Right lung (tissue), 5 donors: ENCODE measurements around the gene SLC44A5. TPM values are rescaled to one million over a fixed set of nuclear protein-coding genes. Genes with fewer than 3 reads are reported as not detected.
"Not testable (repeated sequence)": the region's sequence is repeated elsewhere in the genome, so short reads cannot be mapped to it uniquely, and the experiment has no call there.

Experiments used
- DNase-seq, 2 donors: peaks; one replicate each; pipeline ENCODE4 v3.0.0-alpha.2; 2013
- polyA plus RNA-seq, 5 donors: library from polyadenylated mRNA; unstranded; fragments of 120-200 nt; gene quantifications; one replicate each; pipeline versions ENCODE4 v1.2.1 to v1.2.3, GENCODE V29; 2013; ENCODE audit warnings: inconsistent platforms in 1 of 5, low replicate concordance in 1 of 5; ENCODE audit not compliant: insufficient read length in 5 of 5, insufficient read depth in 1 of 5

Gene SLC44A5
- polyA plus RNA-seq, 5 donors = 1.0 to 7.4 (median 3.3) TPM

GRCh38 chr1:75198761-75199160 is 412.2 kb downstream of the SLC44A5 start:
- no peak for DNase-seq

DNA sequence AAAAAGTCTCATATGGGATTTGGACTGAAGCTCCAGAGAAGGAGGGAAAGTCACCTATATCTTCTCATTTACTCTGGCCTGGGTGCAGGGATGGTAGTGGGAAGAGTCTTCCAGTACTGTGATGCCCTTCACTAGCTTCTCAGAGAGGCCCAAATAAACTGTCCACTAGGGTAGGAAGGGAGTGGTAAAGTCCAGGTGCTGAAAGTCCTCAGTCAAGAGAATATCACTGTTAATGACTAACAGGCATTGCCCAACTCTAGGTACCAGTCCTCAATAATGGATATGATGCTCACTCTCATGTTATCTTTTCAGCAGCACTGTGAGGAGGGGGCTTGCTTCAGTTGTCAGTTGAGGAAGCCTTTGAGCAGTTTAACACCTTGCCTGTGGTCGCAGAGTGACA is 412.8 kb downstream of the SLC44A5 start:
- DNase-seq = no peak

- DNase-seq = peak; percentile 16 to 21
These were observed 422.0 kb downstream of the SLC44A5 start for GRCh38 chr1:75188892-75189291.

- not testable (repeated sequence) for DNase-seq
These were observed 429.5 kb downstream of the SLC44A5 start for GRCh38 chr1:75181214-75181955.

DNA sequence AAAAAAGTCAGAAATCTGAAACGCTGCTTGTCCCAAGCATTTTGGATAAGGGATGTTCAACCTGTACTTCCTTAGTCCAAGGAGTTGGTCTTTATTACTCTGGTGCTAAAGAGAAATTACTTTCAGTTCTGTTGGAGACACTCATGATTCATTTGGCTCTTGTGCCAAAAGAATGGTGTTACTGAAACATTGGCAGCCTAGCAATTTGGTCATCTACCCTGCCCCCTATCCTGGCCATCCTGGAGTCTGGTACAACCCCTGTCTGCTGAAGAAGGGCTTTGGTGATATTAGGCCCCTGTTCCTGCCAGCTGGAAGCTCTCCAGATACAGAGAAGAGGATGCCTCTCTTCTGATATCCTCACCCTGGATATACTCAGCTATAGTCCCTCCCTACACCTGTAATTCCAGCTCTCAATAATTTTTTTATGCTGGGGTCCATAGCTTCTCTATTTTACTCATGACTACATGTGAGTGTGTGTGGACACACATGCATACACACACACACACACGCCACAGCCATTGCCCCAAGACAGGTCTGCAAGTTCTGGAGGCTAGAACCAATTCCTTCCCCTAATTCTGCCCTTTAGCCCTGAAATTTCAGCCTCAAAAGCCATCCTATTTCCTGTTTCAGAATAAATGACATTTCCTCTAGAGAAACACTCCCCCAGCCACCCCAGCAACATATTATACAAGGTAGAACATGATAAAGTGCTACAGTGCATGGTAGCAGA is 436.7 kb downstream of the SLC44A5 start:
- no peak for DNase-seq

GRCh38 chr1:75172556-75172955 is 438.4 kb downstream of the SLC44A5 start:
- no peak for DNase-seq

GRCh38 chr1:75171876-75172275 is 439.0 kb downstream of the SLC44A5 start:
- no peak for DNase-seq

- no peak for DNase-seq
These were observed 439.9 kb downstream of the SLC44A5 start for GRCh38 chr1:75170981-75171380.

GRCh38 chr1:75170011-75170410 is 440.9 kb downstream of the SLC44A5 start:
- no peak for DNase-seq

DNA sequence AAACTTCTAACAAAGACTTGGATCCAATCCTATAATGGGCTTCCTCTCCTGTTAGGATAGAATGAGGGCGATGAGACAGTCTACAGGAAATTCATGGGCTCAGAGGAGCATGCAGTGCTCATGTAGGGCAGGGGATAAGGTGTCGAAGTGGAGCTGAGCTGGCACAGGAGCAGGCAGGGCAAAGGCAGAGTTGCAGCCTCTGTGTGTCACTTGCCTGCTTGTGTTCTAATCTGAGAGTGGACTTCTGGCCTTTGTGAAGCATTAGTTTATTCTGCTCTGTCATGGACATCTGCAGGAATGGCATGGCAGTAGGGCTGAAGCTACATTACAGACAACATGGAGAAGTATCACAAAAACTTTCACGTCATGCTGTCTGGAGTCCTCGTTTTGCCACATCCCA is 444.1 kb downstream of the SLC44A5 start:
- DNase-seq = no peak

- no peak for DNase-seq
These were observed 445.6 kb downstream of the SLC44A5 start for GRCh38 chr1:75165264-75165663.

GRCh38 chr1:75159154-75159553 is 451.8 kb downstream of the SLC44A5 start:
- DNase-seq = no peak

Other genes starting within 250 kb of the SLC44A5 start
- 10 to 100 TPM; 64.8 to 99.1 (median 95.2) TPM for gene ACADM, start 113.6 kb upstream of the SLC44A5 start, polyA plus RNA-seq
- gene RABGGTB, start 175.1 kb upstream of the SLC44A5 start, polyA plus RNA-seq = 100 to 1,000 TPM in 2 of 5 donors, 10 to 100 TPM in 3; 84.8 to 106 (median 93.5) TPM
- under 1 TPM; 0.17 to 0.59 (median 0.49) TPM for gene MSH4, start 185.8 kb upstream of the SLC44A5 start, polyA plus RNA-seq